C4-2B (cell line): ENCODE results near the gene B4GALNT1.

Experiments used
- CTCF ChIP-seq: fragments of 450-650 bp; conservative IDR thresholded peaks from 2 replicates; pipeline ENCODE4 v1.5.1; 2017; ENCODE audit warnings: mild to moderate bottlenecking
- ZFX ChIP-seq: fragments of 450-650 bp; IDR thresholded peaks from 2 replicates; pipeline ENCODE4 v1.6.1; 2017

- no peak for TF ChIP-seq CTCF
- no peak for TF ChIP-seq ZFX
Measured at GRCh38 chr12:57586128-57586527, 46.9 kb downstream of the B4GALNT1 start.
